NCI-H82 (cell line): ENCODE measurements around the gene OR8B3.

ENCODE experiments used
- DNase-seq: peaks from one replicate; lab custom pipeline; 2025; lab: John Stamatoyannopoulos, UW

The OR8B3 gene

DNA sequence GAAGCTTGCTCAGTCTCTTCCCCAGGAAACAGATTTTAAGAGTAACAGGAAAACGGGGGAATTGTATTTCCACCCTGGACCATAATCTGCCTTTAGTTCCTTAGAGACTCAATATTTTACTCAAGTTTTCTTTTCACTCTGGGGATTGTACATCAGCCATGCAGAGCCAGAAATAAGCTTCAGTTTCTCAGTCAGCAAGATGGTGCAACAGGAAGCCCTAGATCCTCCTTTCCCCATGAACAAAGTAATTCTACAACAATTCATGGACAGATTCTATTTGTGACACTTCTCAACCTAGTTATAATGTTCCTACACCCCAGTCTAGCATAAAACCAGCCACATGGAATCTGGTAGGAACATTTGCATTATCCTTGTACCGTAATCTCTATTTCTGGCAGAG is 39.3 kb downstream of the OR8B3 start:
- DNase-seq, result no peak

GRCh38 chr11:124346311-124346955 is 52.4 kb downstream of the OR8B3 start:
- no peak for DNase-seq
